Thyroid gland (tissue), 4 donors: ENCODE measurements around the gene CHCHD6. TPM values are rescaled to one million over a fixed set of nuclear protein-coding genes. Genes with fewer than 3 reads are reported as not detected.

ENCODE experiments used
- DNase-seq, 2 donors: peaks; one replicate each; pipeline ENCODE4 v3.0.0-alpha.2; 2019
- H3K27ac ChIP-seq, 3 donors: fragments of 200-600 bp; sonication (generic); 1 replicate in 2 of 3; 2 replicates in 1 of 3; pipeline ENCODE4 v1.5.1; 2016 to 2019; ENCODE audit warnings: mild to moderate bottlenecking in 1 of 3, moderate library complexity in 1 of 3
- H3K27me3 ChIP-seq: fragments of 200-600 bp; sonication (generic); one replicate; pipeline ENCODE4 v1.5.1; 2019
- H3K36me3 ChIP-seq, 2 donors: fragments of 200-600 bp; sonication (generic); one replicate each; pipeline ENCODE4 v1.5.1; 2016 to 2019
- H3K4me1 ChIP-seq, 2 donors: fragments of 200-600 bp; sonication (generic); one replicate each; pipeline ENCODE4 v1.5.1; 2017 to 2019
- H3K4me3 ChIP-seq, 3 donors: fragments of 200-600 bp; sonication (generic); replicated peaks in 1 of 3; 1 replicate in 2 of 3; 2 replicates in 1 of 3; pipeline ENCODE4 v1.5.1; 2016; ENCODE audit warnings: mild to moderate bottlenecking in 1 of 3
- H3K9me3 ChIP-seq: fragments of 200-600 bp; sonication (generic); one replicate; pipeline ENCODE4 v1.5.1; 2017
- CTCF ChIP-seq, 6 experiments: fragments of 200-600 bp in 3 of 6; fragments of 450-650 bp in 3 of 6; sonication (generic) in 3 of 6; IDR thresholded peaks; one replicate each; pipeline ENCODE4 v1.5.1; 2016 to 2019; ENCODE audit warnings: antibody characterized with exemption in 6 of 6, mild to moderate bottlenecking in 2 of 6, inconsistent platforms in 1 of 6, moderate library complexity in 1 of 6
- POLR2A ChIP-seq, 2 donors: fragments of 450-650 bp; IDR thresholded peaks; one replicate each; pipeline ENCODE4 v1.6.1; 2017; ENCODE audit warnings: antibody characterized with exemption in 2 of 2, mild to moderate bottlenecking in 2 of 2, moderate library complexity in 1 of 2
- WGBS, 2 donors: methylation state at CpG; one replicate each; pipeline ENCODE4 v1.1.5; 2017; 5-methylcytosine and 5-hydroxymethylcytosine counted together
- intact Hi-C: fragments of 100-400 bp; cut with DNase I; formaldehyde crosslinking; loops from one replicate; pipeline ENCODE4 v1.15.1; 2023
- total RNA-seq, 4 donors: library from RNA; depleted of rRNA; stranded (reverse); fragments of >200 nt; gene quantifications; one replicate each; pipeline ENCODE4 v1.2.3, GENCODE V29; 2016

Gene CHCHD6
- total RNA-seq, 4 donors from 2014 or later, result 22.9 to 27.8 (median 24.4) TPM

GRCh38 chr3:127002195-127003174, 298.4 kb downstream of the CHCHD6 start:
- peaks cover 16 to 22% of the 10 kb centered on the region in 2 donors for H3K4me1 ChIP-seq
- DNase-seq, result peak; percentile 87 to 93

GRCh38 chr3:127003175-127003555, 299.1 kb downstream of the CHCHD6 start:
- TF ChIP-seq POLR2A (IDR thresholded peaks at IDR 0.05), result no peak
- TF ChIP-seq CTCF (IDR thresholded peaks at IDR 0.05), result no peak
- intact Hi-C loops, result no loop called here
- peaks cover 16 to 22% of the 10 kb centered on the region in 2 donors for H3K4me1 ChIP-seq

More at GRCh38 chr3:127002195-127003174, 298.4 kb downstream of the CHCHD6 start:
- no peaks in the 10 kb centered on the region for H3K36me3 ChIP-seq
- WGBS, 2 donors, result 48 to 50% methylated on average over 20 to 25 of the region's 26 CpGs
- intact Hi-C loops, result no loop called here
- no peaks in the 10 kb centered on the region for H3K9me3 ChIP-seq
- H3K27me3 ChIP-seq, result no peaks in the 10 kb centered on the region
- no peak overlapping the region for H3K4me3 ChIP-seq
- peak overlapping the region; percentile 52 to 78 (median 68) for H3K27ac ChIP-seq
- TF ChIP-seq CTCF (IDR thresholded peaks at IDR 0.05) (peak in 4 of 6 experiments; percentile 28 to 50 (median 45)), POLR2A (IDR thresholded peaks at IDR 0.05) (peak in 1 of 2 donors; percentile 55)

GRCh38 chr3:127003601-127004280, 299.7 kb downstream of the CHCHD6 start:
- Histone ChIP-seq H3K4me3 (no peak overlapping the region), H3K27ac (no peak overlapping the region), H3K36me3 (no peaks in the 10 kb centered on the region), H3K27me3 (no peaks in the 10 kb centered on the region), H3K4me1 (peaks cover 16 to 22% of the 10 kb centered on the region in 2 donors), H3K9me3 (no peaks in the 10 kb centered on the region)
- 90 to 98% methylated on average over 2 to 6 of the region's 7 CpGs for WGBS, 2 donors
- no peak for DNase-seq
- intact Hi-C loops, result no loop called here
- TF ChIP-seq POLR2A (IDR thresholded peaks at IDR 0.05) (no peak), CTCF (IDR thresholded peaks at IDR 0.05) (no peak)

More at GRCh38 chr3:127003175-127003555, 299.1 kb downstream of the CHCHD6 start:
- WGBS, 2 donors, result 97 to 100% methylated on average over 1 to 11 of the region's 12 CpGs
- no peak for DNase-seq
- Histone ChIP-seq H3K4me3 (no peak overlapping the region), H3K36me3 (no peaks in the 10 kb centered on the region), H3K27ac (no peak overlapping the region), H3K27me3 (no peaks in the 10 kb centered on the region), H3K9me3 (no peaks in the 10 kb centered on the region)

GRCh38 chr3:127004641-127005397, 300.8 kb downstream of the CHCHD6 start:
- no peak overlapping the region for H3K27ac ChIP-seq
- 89 to 96% methylated on average over 4 to 18 of the region's 32 CpGs for WGBS, 2 donors

More at GRCh38 chr3:127004641-127005397, 300.8 kb downstream of the CHCHD6 start:
- peaks cover 16 to 22% of the 10 kb centered on the region in 2 donors for H3K4me1 ChIP-seq
- intact Hi-C loops, result no loop called here
- no peak for DNase-seq
- H3K4me3 ChIP-seq, result no peak overlapping the region
- no peaks in the 10 kb centered on the region for H3K36me3 ChIP-seq
- no peak for TF ChIP-seq POLR2A (IDR thresholded peaks at IDR 0.05)
- TF ChIP-seq CTCF (IDR thresholded peaks at IDR 0.05), result no peak
- H3K9me3 ChIP-seq, result no peaks in the 10 kb centered on the region
- H3K27me3 ChIP-seq, result no peaks in the 10 kb centered on the region
